K562 (cell line): ENCODE measurements around the gene FOXO4. TPM values are rescaled to one million over a fixed set of nuclear protein-coding genes. Genes with fewer than 3 reads are reported as not detected.
A peak's percentile ranks its signal among the peaks of the same experiment; 100 is the strongest.

Experiments used
- CBX2 ChIP-seq: fragments of 200-600 bp; sonication (generic); IDR thresholded peaks from one replicate; pipeline ENCODE4 v1.6.1; 2012; ENCODE audit warnings: mild to moderate bottlenecking, low read length, inconsistent platforms; ENCODE audit not compliant: insufficient read depth, poor library complexity, severe bottlenecking
- DLX4 ChIP-seq: fragments of 250-450 bp; sonication (Bioruptor Pico); IDR thresholded peaks from 2 replicates; pipeline ENCODE4 v1.6.1; 2021; ENCODE audit warnings: mild to moderate bottlenecking
- DPF2 ChIP-seq: fragments of 450-650 bp; IDR thresholded peaks from 2 replicates; pipeline ENCODE4 v1.6.1; 2016
- GABPB2 ChIP-seq: fragments of 250-450 bp; sonication (Bioruptor Pico); conservative IDR thresholded peaks from 2 replicates; pipeline ENCODE4 v1.5.1; 2021; ENCODE audit warnings: mild to moderate bottlenecking
- MAZ ChIP-seq, 2 experiments: fragments of 450-650 bp in 1 of 2; sonication (generic) in 1 of 2; formaldehyde crosslinking; IDR thresholded peaks in 1 of 2; conservative IDR thresholded peaks in 1 of 2; 2 replicates each; pipeline versions ENCODE4 v1.4.0 to v1.5.0; 2020; ENCODE audit warnings: mild to moderate bottlenecking in 1 of 2, missing genetic modification reagents in 1 of 2
- NCOA6 ChIP-seq: fragments of 450-650 bp; IDR thresholded peaks from 2 replicates; pipeline ENCODE4 v1.6.1; 2017; ENCODE audit warnings: mild to moderate bottlenecking
- SMARCA4 ChIP-seq: fragments of 450-650 bp; IDR thresholded peaks from 2 replicates; pipeline ENCODE4 v1.6.1; 2016
- SMARCA5 ChIP-seq: fragments of 450-650 bp; IDR thresholded peaks from 2 replicates; pipeline ENCODE4 v1.6.1; 2016
- TCF3 ChIP-seq: sonication (generic); formaldehyde crosslinking; IDR thresholded peaks from 2 replicates; pipeline ENCODE4 v1.4.0; 2020; ENCODE audit warnings: mild to moderate bottlenecking, missing genetic modification reagents
- TEAD4 ChIP-seq, 2 experiments: sonication (generic) in 1 of 2; formaldehyde crosslinking in 1 of 2; IDR thresholded peaks; 2 replicates each; pipeline versions ENCODE4 v1.6.1 to v1.8.0; 2012 to 2022; ENCODE audit warnings: borderline replicate concordance in 1 of 2, inconsistent platforms in 1 of 2, low read length in 1 of 2, mild to moderate bottlenecking in 1 of 2, missing genetic modification reagents in 1 of 2
- ZNF511 ChIP-seq: sonication (generic); formaldehyde crosslinking; IDR thresholded peaks from 2 replicates; pipeline ENCODE4 v1.8.0; 2022; ENCODE audit warnings: mild to moderate bottlenecking, missing genetic modification reagents
- ZNF512 ChIP-seq: IDR thresholded peaks from 2 replicates; pipeline ENCODE4 v1.6.1; 2016; ENCODE audit warnings: missing genetic modification characterization, missing compliant biosample characterization
- polyA plus RNA-seq, 8 experiments: library from polyadenylated mRNA; depleted of rRNA in 4 of 8; stranded (reverse) in 5 of 8; unstranded in 3 of 8; fragments of >200 nt; fragmentation: Nextera tagmentation in 2 of 8; fragmentation: Illumina TruSeq in 1 of 8; extraction: Ambion mirVana in 2 of 8; extraction: Trizol in 1 of 8; gene quantifications; 2 replicates each; pipeline versions ENCODE4 v1.2.1 to v1.2.3, GENCODE V29; 2011 to 2014; ENCODE audit warnings: inconsistent platforms in 1 of 8, missing spikeins in 1 of 8
- total RNA-seq, 7 experiments: library from RNA; depleted of rRNA in 6 of 7; stranded (reverse); fragments of >200 nt in 6 of 7; fragmentation: Illumina TruSeq in 2 of 7; extraction: Trizol in 2 of 7; gene quantifications; 2 replicates each; pipeline versions ENCODE4 v1.2.1 to v1.2.3, GENCODE V29; 2011 to 2021; ENCODE audit warnings: low replicate concordance in 1 of 7

The FOXO4 gene
- total and polyA plus RNA-seq, 9 of the 15 experiments (the other 6 are each of a cell fraction or from before 2014, with no cell fraction given), result 0.13 to 26.6 (median 8.5) TPM

GRCh38 chrX:71095033-71095432 lies 618 bp upstream of the FOXO4 start (continued):
- TF ChIP-seq DPF2 (peak; percentile 77), SMARCA4 (peak; percentile 76), DLX4 (no peak), CBX2 (no peak), GABPB2 (CRISPR knock-in tag) (no peak), ZNF512 (tag) (no peak), TCF3 (CRISPR knock-in tag) (peak; percentile 69), TEAD4 (IDR thresholded peaks at IDR 0.05; ENCODE audit: low read length) (peak; percentile 48), TEAD4 (CRISPR knock-in tag; IDR thresholded peaks at IDR 0.05; ENCODE audit: borderline replicate concordance) (no peak), MAZ (CRISPR knock-in tag; conservative IDR thresholded peaks at IDR 0.05 in 1 of 2, IDR thresholded peaks at IDR 0.05 in 1 of 2) (no peak), SMARCA5 (no peak), NCOA6 (no peak), ZNF511 (CRISPR knock-in tag) (no peak)
